Transverse colon (tissue), 4 donors: ENCODE results near the gene LIN7B. TPM values are rescaled to one million over a fixed set of nuclear protein-coding genes. Genes with fewer than 3 reads are reported as not detected.

Experiments
- DNase-seq: peaks from one replicate; pipeline ENCODE4 v3.0.0-alpha.2; 2019
- H3K27ac ChIP-seq, 4 donors: fragments of 200-600 bp; sonication (generic); 2 replicates each; pipeline ENCODE4 v1.5.1; 2016 to 2018; ENCODE audit warnings: inconsistent platforms in 4 of 4
- H3K27me3 ChIP-seq: fragments of 200-600 bp; sonication (generic); 2 replicates; pipeline ENCODE4 v1.5.1; 2017; ENCODE audit warnings: inconsistent platforms
- H3K36me3 ChIP-seq, 4 donors: fragments of 200-600 bp; sonication (generic); 2 replicates each; pipeline ENCODE4 v1.5.1; 2017 to 2019; ENCODE audit warnings: inconsistent platforms in 4 of 4
- H3K4me1 ChIP-seq, 4 donors: fragments of 200-600 bp; sonication (generic); 2 replicates each; pipeline ENCODE4 v1.5.1; 2017 to 2020; ENCODE audit warnings: inconsistent platforms in 4 of 4
- H3K4me3 ChIP-seq, 4 donors: fragments of 200-600 bp; sonication (generic); 1 replicate in 1 of 4; 2 replicates in 3 of 4; pipeline versions ENCODE4 v1.5.1 to v1.6.1; 2017 to 2019; ENCODE audit warnings: inconsistent platforms in 4 of 4
- H3K9me3 ChIP-seq, 2 donors: fragments of 200-600 bp; sonication (generic); 2 replicates each; pipeline ENCODE4 v1.5.1; 2017 to 2019; ENCODE audit warnings: inconsistent platforms in 2 of 2
- EP300 ChIP-seq: sonication (generic); formaldehyde crosslinking; IDR thresholded peaks from one replicate; pipeline ENCODE4 v1.6.1; 2017; ENCODE audit warnings: antibody characterized with exemption, low read depth
- POLR2A ChIP-seq: fragments of 450-650 bp; IDR thresholded peaks from one replicate; pipeline ENCODE4 v1.6.1; 2016; ENCODE audit warnings: antibody characterized with exemption, mild to moderate bottlenecking, moderate library complexity
- POLR2AphosphoS5 ChIP-seq, 3 donors: sonication (generic); formaldehyde crosslinking; IDR thresholded peaks; one replicate each; pipeline ENCODE4 v1.6.1; 2016; ENCODE audit warnings: antibody characterized with exemption in 3 of 3
- WGBS, 2 donors: methylation state at CpG; one replicate each; pipeline ENCODE4 v1.1.5; 2018; ENCODE audit warnings: low coverage in 1 of 2; 5-methylcytosine and 5-hydroxymethylcytosine counted together
- in situ Hi-C, 4 donors: fragments of 200-750 bp; cut with MboI; loops; one replicate each; pipeline versions ENCODE4 v1.15.0 to v1.15.1; 2017; ENCODE audit warnings: low sequenced_read_pairs in 3 of 4, low pct_ligation_motif_present in 1 of 4, low pct_unique_long_range_greater_than_20kb in 1 of 4
- intact Hi-C: fragments of 100-400 bp; cut with DNase I; formaldehyde crosslinking; loops from one replicate; pipeline ENCODE4 v1.15.1; 2023; ENCODE audit warnings: low total_unique reads
- total RNA-seq, 4 donors: library from RNA; depleted of rRNA; stranded (reverse); fragments of >200 nt; gene quantifications; one replicate each; pipeline ENCODE4 v1.1.0, GENCODE V29; 2016
- TF ChIP-seq, protein P1 (sequence below), 5 experiments: fragments of 200-600 bp in 3 of 5; fragments of 450-650 bp in 2 of 5; sonication (generic) in 3 of 5; IDR thresholded peaks; 1 replicate in 2 of 5; 2 replicates in 3 of 5; pipeline ENCODE4 v1.5.1; 2016 to 2017; ENCODE audit warnings: antibody characterized with exemption in 5 of 5, inconsistent platforms in 3 of 5, mild to moderate bottlenecking in 2 of 5, moderate library complexity in 1 of 5

The LIN7B gene
- total RNA-seq, 4 donors from 2014 or later: 14.2 to 92.8 (median 39.8) TPM

- TF ChIP-seq, protein P1, sequence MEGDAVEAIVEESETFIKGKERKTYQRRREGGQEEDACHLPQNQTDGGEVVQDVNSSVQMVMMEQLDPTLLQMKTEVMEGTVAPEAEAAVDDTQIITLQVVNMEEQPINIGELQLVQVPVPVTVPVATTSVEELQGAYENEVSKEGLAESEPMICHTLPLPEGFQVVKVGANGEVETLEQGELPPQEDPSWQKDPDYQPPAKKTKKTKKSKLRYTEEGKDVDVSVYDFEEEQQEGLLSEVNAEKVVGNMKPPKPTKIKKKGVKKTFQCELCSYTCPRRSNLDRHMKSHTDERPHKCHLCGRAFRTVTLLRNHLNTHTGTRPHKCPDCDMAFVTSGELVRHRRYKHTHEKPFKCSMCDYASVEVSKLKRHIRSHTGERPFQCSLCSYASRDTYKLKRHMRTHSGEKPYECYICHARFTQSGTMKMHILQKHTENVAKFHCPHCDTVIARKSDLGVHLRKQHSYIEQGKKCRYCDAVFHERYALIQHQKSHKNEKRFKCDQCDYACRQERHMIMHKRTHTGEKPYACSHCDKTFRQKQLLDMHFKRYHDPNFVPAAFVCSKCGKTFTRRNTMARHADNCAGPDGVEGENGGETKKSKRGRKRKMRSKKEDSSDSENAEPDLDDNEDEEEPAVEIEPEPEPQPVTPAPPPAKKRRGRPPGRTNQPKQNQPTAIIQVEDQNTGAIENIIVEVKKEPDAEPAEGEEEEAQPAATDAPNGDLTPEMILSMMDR (IDR thresholded peaks at IDR 0.05): no peak
- no peak for TF ChIP-seq POLR2AphosphoS5 (IDR thresholded peaks at IDR 0.05)
- no peak for TF ChIP-seq POLR2A
- TF ChIP-seq EP300: no peak
- 74% methylated on average over 27 of the region's 30 CpGs; no CpG with 5 or more reads in 1 of the 2 donors for WGBS, 2 donors
- intact Hi-C loops: no loop called here
- Histone ChIP-seq H3K4me1 (no peaks in the 10 kb centered on the region), H3K4me3 (no peak overlapping the region), H3K27ac (no peak overlapping the region), H3K27me3 (no peaks in the 10 kb centered on the region), H3K9me3 (no peaks in the 10 kb centered on the region), H3K36me3 (peaks cover 0 to 66% (median 22%) of the 10 kb centered on the region in 4 donors)
- in situ Hi-C loops: no loop called here
- no peak for DNase-seq
Measured at GRCh38 chr19:49104229-49104864, 9.8 kb upstream of the LIN7B start.

- H3K27me3 ChIP-seq: no peaks in the 10 kb centered on the region
- H3K4me1 ChIP-seq: peaks cover 0 to 4% (median 0%) of the 10 kb centered on the region in 4 donors
- H3K4me3 ChIP-seq: no peak overlapping the region
- no peaks in the 10 kb centered on the region for H3K9me3 ChIP-seq
- peaks cover 0 to 48% (median 15%) of the 10 kb centered on the region in 4 donors for H3K36me3 ChIP-seq
- no peak for TF ChIP-seq POLR2A
- TF ChIP-seq, protein P1 (IDR thresholded peaks at IDR 0.05): peak; percentile 71 to 82 (median 76)
- DNase-seq: peak; percentile 61
- 40 to 62% methylated on average over 1 to 12 of the region's 12 CpGs for WGBS, 2 donors
- in situ Hi-C loops: no loop called here
- intact Hi-C loops: no loop called here
- no peak overlapping the region for H3K27ac ChIP-seq
Measured at GRCh38 chr19:49106648-49107135, 7.5 kb upstream of the LIN7B start.

DNA sequence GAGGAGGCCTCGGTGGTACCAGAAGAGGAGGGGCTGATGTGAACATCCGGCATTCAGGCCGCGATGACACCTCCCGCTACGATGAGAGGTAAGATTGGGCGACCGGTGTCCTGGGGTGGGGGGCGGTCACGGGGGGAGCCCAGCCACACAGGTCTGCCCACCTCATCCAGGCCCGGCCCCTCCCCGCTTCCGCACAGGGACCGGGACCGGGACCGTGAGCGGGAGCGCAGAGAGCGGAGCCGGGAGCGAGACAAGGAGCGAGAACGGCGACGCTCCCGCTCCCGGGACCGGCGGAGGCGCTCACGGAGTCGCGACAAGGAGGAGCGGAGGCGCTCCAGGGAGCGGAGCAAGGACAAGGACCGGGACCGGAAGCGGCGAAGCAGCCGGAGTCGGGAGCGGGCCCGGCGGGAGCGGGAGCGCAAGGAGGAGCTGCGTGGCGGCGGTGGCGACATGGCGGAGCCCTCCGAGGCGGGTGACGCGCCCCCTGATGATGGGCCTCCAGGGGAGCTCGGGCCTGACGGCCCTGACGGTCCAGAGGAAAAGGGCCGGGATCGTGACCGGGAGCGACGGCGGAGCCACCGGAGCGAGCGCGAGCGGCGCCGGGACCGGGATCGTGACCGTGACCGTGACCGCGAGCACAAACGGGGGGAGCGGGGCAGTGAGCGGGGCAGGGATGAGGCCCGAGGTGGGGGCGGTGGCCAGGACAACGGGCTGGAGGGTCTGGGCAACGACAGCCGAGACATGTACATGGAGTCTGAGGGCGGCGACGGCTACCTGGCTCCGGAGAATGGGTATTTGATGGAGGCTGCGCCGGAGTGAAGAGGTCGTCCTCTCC, 6.3 kb upstream of the LIN7B start:
- DNase-seq: no peak
- Histone ChIP-seq H3K27me3 (no peaks in the 10 kb centered on the region), H3K4me3 (no peak overlapping the region), H3K4me1 (peaks cover 0 to 4% (median 0%) of the 10 kb centered on the region in 4 donors), H3K36me3 (peaks cover 0 to 38% (median 9%) of the 10 kb centered on the region in 4 donors), H3K27ac (no peak overlapping the region), H3K9me3 (no peaks in the 10 kb centered on the region)
- in situ Hi-C loops (no loop called here), intact Hi-C loops (no loop called here)
- WGBS, 2 donors: 93 to 97% methylated on average over 28 to 93 of the region's 93 CpGs
- no peak for TF ChIP-seq POLR2A
- no peak for TF ChIP-seq EP300
- TF ChIP-seq, protein P1 (IDR thresholded peaks at IDR 0.05): no peak
- TF ChIP-seq POLR2AphosphoS5 (IDR thresholded peaks at IDR 0.05): no peak

DNA sequence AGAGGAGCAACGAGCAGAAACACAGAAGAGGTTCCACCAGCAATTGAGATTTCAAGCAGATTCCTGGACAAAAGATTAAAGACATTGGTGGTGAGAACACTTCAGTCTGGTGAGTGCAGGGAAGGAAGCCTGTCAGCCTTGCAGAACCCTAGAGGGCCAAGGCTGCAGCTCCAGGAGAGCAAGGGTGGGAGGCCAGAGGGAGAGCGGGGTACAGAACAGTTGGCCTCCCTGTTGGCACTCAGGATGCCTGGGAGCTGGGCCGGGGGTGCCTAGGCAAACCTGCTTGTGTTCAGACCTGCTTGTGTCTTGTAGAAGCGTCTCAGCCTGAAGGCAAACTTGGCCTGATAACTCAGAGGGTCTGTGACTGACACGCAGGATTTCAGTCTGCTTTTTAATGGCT, 5.1 kb upstream of the LIN7B start:
- Histone ChIP-seq H3K4me3 (no peak overlapping the region), H3K27ac (no peak overlapping the region), H3K27me3 (no peaks in the 10 kb centered on the region), H3K9me3 (no peaks in the 10 kb centered on the region), H3K4me1 (peaks cover 0 to 12% (median 9%) of the 10 kb centered on the region in 4 donors), H3K36me3 (peaks cover 0 to 30% (median 8%) of the 10 kb centered on the region in 4 donors)
- in situ Hi-C loops (no loop called here), intact Hi-C loops (no loop called here)
- WGBS, 2 donors: 68 to 71% methylated on average over 1 to 4 of the region's 5 CpGs
- DNase-seq: no peak
- TF ChIP-seq POLR2AphosphoS5 (IDR thresholded peaks at IDR 0.05) (no peak), EP300 (no peak), POLR2A (no peak)
- TF ChIP-seq, protein P1 (IDR thresholded peaks at IDR 0.05): no peak
